ENCODE measurements around the gene PLD3.

PLD3 gene

DNA sequence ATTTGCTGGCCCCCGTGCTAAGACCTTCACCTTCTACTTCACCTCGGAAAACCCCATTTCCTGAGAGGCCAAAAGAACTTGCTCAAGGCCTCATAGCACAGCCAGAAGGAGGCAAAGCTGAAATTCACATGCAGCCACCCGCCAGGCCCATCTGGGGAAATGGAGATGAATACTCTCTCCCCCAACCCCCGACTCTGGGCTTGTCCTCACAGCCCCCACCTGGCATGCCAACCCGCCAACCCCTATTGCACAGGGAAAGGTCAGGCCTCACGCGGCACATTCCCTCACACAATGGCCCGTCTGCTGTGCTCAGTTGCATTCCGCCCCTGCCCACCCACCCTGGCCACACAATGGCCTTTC is 61.5 kb downstream of the PLD3 start:
- peak; percentile 61 for DNase-seq (ENCODE audit: extremely low read depth, insufficient read length)
- H3K36me3 ChIP-seq (ENCODE audit: control insufficient read depth, insufficient read depth, low read length): no peaks in the 10 kb centered on the region
- TF ChIP-seq, protein P1, sequence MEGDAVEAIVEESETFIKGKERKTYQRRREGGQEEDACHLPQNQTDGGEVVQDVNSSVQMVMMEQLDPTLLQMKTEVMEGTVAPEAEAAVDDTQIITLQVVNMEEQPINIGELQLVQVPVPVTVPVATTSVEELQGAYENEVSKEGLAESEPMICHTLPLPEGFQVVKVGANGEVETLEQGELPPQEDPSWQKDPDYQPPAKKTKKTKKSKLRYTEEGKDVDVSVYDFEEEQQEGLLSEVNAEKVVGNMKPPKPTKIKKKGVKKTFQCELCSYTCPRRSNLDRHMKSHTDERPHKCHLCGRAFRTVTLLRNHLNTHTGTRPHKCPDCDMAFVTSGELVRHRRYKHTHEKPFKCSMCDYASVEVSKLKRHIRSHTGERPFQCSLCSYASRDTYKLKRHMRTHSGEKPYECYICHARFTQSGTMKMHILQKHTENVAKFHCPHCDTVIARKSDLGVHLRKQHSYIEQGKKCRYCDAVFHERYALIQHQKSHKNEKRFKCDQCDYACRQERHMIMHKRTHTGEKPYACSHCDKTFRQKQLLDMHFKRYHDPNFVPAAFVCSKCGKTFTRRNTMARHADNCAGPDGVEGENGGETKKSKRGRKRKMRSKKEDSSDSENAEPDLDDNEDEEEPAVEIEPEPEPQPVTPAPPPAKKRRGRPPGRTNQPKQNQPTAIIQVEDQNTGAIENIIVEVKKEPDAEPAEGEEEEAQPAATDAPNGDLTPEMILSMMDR (IDR thresholded peaks at IDR 0.05; ENCODE audit: insufficient read depth, low read length, poor library complexity, severe bottlenecking): no peak
- no peak overlapping the region for H3K4me3 ChIP-seq (replicated peaks; ENCODE audit: low read depth, low read length)
- H3K27me3 ChIP-seq (replicated peaks; ENCODE audit: control insufficient read depth, insufficient read depth, low read length): no peaks in the 10 kb centered on the region

DNA sequence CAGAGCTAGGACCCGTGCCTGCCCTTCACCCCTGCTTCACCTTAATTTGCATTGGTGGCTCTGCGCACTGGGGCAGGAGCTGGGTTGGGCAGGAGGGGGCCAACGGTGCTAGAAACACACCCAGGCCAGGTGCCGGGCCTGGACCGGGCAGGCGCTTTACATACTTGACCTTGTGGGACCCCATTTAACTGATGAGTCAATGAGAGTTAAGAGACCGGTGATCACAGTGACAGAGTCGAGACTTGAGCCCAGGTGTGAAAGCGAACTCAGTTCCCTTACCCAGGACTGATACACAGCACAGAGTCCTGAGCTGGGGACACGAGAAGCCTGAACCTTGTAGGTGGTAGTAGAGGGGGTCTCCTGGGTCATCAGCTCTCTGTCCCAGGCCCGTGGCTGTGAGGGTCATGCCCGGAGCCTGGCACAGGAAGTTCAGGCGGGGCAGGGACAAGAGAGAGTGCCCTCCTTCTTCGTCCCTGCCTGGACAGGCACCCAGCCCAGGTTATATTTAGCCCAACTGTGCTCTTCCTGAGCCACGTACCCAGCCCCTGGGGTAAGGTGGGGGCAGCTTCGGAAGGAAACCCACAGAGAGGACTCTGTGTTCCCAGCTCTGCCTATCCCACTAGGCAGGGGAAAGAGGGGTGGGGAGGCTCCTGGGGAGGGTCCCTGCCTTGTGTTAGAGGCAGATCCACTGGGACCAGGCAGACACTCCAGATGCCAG is 62.8 kb downstream of the PLD3 start:
- no peaks in the 10 kb centered on the region for H3K36me3 ChIP-seq (ENCODE audit: control insufficient read depth, insufficient read depth, low read length)
- no peak overlapping the region for H3K4me3 ChIP-seq (replicated peaks; ENCODE audit: low read depth, low read length)
- DNase-seq (ENCODE audit: extremely low read depth, insufficient read length): peak; percentile 67
- TF ChIP-seq, protein P1 (IDR thresholded peaks at IDR 0.05; ENCODE audit: insufficient read depth, low read length, poor library complexity, severe bottlenecking): no peak
- H3K27me3 ChIP-seq (replicated peaks; ENCODE audit: control insufficient read depth, insufficient read depth, low read length): no peaks in the 10 kb centered on the region

DNA sequence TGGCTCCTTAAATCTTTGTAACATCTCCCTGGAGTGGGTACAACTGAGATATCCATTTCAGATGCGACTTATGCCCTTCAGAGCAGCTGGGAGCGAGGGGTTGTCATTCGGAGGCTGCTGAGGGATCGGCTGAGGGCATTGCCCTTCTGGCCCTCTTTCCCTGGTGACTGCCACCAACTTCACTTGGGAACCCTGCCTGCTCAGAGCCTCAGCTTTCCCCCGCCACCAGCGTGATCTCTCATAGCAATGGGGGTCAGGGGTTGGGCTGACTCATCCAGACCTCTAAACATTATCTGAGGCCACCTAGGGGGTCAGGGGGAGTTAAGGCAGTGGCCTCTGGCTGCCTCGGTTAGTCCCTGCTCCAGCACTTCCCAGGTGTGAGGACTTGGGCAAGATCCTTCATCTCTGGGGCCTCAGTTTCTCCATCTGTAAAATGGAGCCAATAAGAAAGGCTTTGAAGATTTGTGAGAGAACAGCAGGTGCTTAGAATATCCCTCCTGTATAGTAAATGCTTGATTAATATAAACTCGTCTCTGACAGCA is 63.5 kb downstream of the PLD3 start:
- no peak for DNase-seq (ENCODE audit: extremely low read depth, insufficient read length)
- no peaks in the 10 kb centered on the region for H3K36me3 ChIP-seq (ENCODE audit: control insufficient read depth, insufficient read depth, low read length)
- TF ChIP-seq, protein P1 (IDR thresholded peaks at IDR 0.05; ENCODE audit: insufficient read depth, low read length, poor library complexity, severe bottlenecking): no peak

DNA sequence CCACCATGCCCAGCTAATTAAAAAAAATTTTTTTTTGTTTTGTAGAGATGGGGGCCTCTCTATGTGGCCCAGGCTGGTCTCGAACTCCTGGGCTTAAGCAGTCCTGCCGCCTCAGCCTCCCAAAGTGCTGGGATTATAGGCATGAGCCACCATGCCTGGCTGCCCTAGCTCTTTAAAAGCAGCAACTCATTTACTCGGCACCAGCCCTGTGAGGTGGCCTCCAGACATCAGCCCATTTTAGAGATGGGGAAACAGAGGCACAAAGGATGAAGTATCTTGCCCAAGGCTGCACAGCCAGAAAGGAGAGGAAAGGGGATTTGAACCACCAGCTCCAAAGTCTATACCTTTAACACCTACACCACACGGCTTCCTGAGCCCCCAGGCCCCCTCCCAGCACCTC is 64.4 kb downstream of the PLD3 start:
- no peak for DNase-seq (ENCODE audit: extremely low read depth, insufficient read length)
- TF ChIP-seq, protein P1 (IDR thresholded peaks at IDR 0.05; ENCODE audit: insufficient read depth, low read length, poor library complexity, severe bottlenecking): no peak
- Histone ChIP-seq H3K36me3 (ENCODE audit: control insufficient read depth, insufficient read depth, low read length) (no peaks in the 10 kb centered on the region), H3K27me3 (replicated peaks; ENCODE audit: control insufficient read depth, insufficient read depth, low read length) (no peaks in the 10 kb centered on the region), H3K4me3 (replicated peaks; ENCODE audit: low read depth, low read length) (no peak overlapping the region)

More for the DNA sequence above, 63.5 kb downstream of the PLD3 start:
- H3K4me3 ChIP-seq (replicated peaks; ENCODE audit: low read depth, low read length): no peak overlapping the region
- H3K27me3 ChIP-seq (replicated peaks; ENCODE audit: control insufficient read depth, insufficient read depth, low read length): no peaks in the 10 kb centered on the region

DNA sequence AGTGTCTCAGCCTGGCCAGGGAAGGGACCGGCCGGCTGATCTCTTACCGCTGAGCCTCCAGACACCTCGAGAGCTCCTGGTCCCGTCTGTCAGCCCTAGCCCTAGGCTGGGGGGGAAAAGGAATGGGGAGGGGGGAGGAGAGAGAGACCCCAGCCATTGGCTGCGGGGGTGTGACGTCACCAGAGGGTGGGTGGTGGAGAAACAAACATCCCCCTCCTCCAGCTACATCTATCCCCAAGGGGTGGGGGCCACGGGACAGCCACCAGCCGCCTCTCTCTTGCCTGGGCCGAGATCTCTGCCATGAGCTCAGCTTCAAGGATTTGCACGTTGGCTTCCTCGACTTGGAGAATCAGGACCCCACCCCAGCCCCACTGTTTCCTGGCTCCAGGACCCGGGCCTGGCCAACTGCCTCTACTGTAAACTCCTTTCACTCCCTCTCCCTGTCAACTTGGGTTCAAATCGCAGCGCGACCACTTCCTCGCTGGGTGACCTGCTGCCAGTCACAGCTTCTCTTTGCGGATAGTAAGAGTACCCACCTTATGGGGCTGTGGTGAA is 64.9 kb downstream of the PLD3 start, which contains the start of gene PRX:
PRX (minus strand) TSS at position 88 of the 555 bp plus-strand sequence. CDS start 5,446 bp downstream, outside the sequence.
- H3K4me3 ChIP-seq (replicated peaks; ENCODE audit: low read depth, low read length): no peak within 1 kb of the TSS
- no peaks in the 10 kb centered on the region for H3K27me3 ChIP-seq (replicated peaks; ENCODE audit: control insufficient read depth, insufficient read depth, low read length)
- no peaks in the 10 kb centered on the region for H3K36me3 ChIP-seq (ENCODE audit: control insufficient read depth, insufficient read depth, low read length)
- DNase-seq (ENCODE audit: extremely low read depth, insufficient read length): no peak
- TF ChIP-seq, protein P1 (IDR thresholded peaks at IDR 0.05; ENCODE audit: insufficient read depth, low read length, poor library complexity, severe bottlenecking): no peak
